GM23338 (cell line): ENCODE results near the gene PAX4.

ENCODE experiments used
- CREB1 ChIP-seq: fragments of 250-450 bp; sonication (Bioruptor Pico); IDR thresholded peaks from 2 replicates; pipeline ENCODE4 v1.5.0; 2020; ENCODE audit warnings: low read depth, mild to moderate bottlenecking, moderate library complexity
- JUNB ChIP-seq: IDR thresholded peaks from one replicate; pipeline ENCODE4 v1.6.1; 2016; ENCODE audit warnings: antibody characterized with exemption; ENCODE audit not compliant: unreplicated experiment
- TF ChIP-seq, protein P1 (sequence below), 2 experiments: fragments of 200-600 bp in 1 of 2; sonication (generic) in 1 of 2; conservative IDR thresholded peaks; 2 replicates each; pipeline versions ENCODE4 v1.5.1 to v1.6.1; 2016 to 2017; ENCODE audit warnings: antibody characterized with exemption in 2 of 2, low read depth in 2 of 2, mild to moderate bottlenecking in 2 of 2, moderate library complexity in 1 of 2

DNA sequence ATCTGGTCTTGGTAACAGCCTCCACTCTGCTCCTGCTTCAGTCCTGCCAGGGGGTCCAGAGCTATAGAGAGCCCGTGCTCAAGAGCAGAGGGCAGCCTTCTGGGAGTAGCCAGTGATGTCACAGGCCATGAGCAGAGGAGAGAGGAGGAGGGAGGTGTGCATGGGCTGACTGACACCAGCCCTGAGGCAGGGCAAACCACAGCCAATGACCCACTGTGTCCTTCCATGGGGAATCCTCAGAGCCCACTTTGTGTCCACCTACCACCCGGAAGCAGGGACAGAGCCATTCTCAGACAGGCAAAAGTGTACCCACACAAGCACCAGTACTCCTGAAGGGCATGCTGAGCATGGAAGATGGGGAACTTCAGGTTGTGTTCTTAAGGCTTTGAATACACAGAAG, at the start of gene PAX4:
- no peak for TF ChIP-seq JUNB
- no peak for TF ChIP-seq CREB1 (CRISPR knock-in tag)
- TF ChIP-seq, protein P1, sequence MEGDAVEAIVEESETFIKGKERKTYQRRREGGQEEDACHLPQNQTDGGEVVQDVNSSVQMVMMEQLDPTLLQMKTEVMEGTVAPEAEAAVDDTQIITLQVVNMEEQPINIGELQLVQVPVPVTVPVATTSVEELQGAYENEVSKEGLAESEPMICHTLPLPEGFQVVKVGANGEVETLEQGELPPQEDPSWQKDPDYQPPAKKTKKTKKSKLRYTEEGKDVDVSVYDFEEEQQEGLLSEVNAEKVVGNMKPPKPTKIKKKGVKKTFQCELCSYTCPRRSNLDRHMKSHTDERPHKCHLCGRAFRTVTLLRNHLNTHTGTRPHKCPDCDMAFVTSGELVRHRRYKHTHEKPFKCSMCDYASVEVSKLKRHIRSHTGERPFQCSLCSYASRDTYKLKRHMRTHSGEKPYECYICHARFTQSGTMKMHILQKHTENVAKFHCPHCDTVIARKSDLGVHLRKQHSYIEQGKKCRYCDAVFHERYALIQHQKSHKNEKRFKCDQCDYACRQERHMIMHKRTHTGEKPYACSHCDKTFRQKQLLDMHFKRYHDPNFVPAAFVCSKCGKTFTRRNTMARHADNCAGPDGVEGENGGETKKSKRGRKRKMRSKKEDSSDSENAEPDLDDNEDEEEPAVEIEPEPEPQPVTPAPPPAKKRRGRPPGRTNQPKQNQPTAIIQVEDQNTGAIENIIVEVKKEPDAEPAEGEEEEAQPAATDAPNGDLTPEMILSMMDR (conservative IDR thresholded peaks at IDR 0.05; ENCODE audit: low read depth in 2 of 2) = no peak
